Fibroblast of pulmonary artery (primary cell): Measurements from ENCODE around the gene CYBA.
A peak's percentile ranks its signal among the peaks of the same experiment; 100 is the strongest.
"Not testable (repeated sequence)": the region's sequence is repeated elsewhere in the genome, so short reads cannot be mapped to it uniquely, and the experiment has no call there.

Experiments used
- DNase-seq: peaks from one replicate; pipeline ENCODE4 v3.0.0-alpha.2; 2010; ENCODE audit warnings: low read depth
- H3K4me3 ChIP-seq: replicated peaks from 2 replicates; pipeline ENCODE4 v1.5.1; 2011; ENCODE audit warnings: low read depth, mild to moderate bottlenecking, control low read depth, low read length, moderate library complexity
- CTCF ChIP-seq: IDR thresholded peaks from 2 replicates; pipeline ENCODE4 v1.5.1; 2011; ENCODE audit warnings: mild to moderate bottlenecking, control low read depth, low read length, inconsistent platforms; ENCODE audit errors: missing control alignments

The CYBA gene

GRCh38 chr16:88669980-88670379 lies 19.1 kb upstream of the CYBA start:
- no peak overlapping the region for H3K4me3 ChIP-seq
- no peak for DNase-seq
- no peak for TF ChIP-seq CTCF

GRCh38 chr16:88669493-88669892 lies 18.6 kb upstream of the CYBA start:
- not testable (repeated sequence) for H3K4me3 ChIP-seq, DNase-seq

- no peak overlapping the region for H3K4me3 ChIP-seq
- no peak for DNase-seq
- no peak for TF ChIP-seq CTCF
These were observed 16.6 kb upstream of the CYBA start for GRCh38 chr16:88667461-88667860.

GRCh38 chr16:88665570-88665969 lies 14.7 kb upstream of the CYBA start:
- TF ChIP-seq CTCF: no peak
- no peak overlapping the region for H3K4me3 ChIP-seq
- DNase-seq: no peak

- TF ChIP-seq CTCF: no peak
- DNase-seq: no peak
- no peak overlapping the region for H3K4me3 ChIP-seq
These were observed 14.3 kb upstream of the CYBA start for GRCh38 chr16:88665148-88665547.

- H3K4me3 ChIP-seq: peak within 1 kb of the TSS; percentile 75
- no peak for TF ChIP-seq CTCF
- DNase-seq: peak; percentile 98
These were observed 12.2 kb upstream of the CYBA start, which contains the start of gene MVD for GRCh38 chr16:88662843-88663606. Gene MVD (minus strand): TSS chr16:88663091. CDS start chr16:88663080, 11 bp downstream.

GRCh38 chr16:88662222-88662842 lies 11.5 kb upstream of the CYBA start:
- H3K4me3 ChIP-seq: peak overlapping the region; percentile 75
- DNase-seq: no peak

More at GRCh38 chr16:88662222-88662842, 11.5 kb upstream of the CYBA start:
- TF ChIP-seq CTCF: no peak
